Transverse colon (tissue), 3 donors: ENCODE results near the gene ANKRD2.

ENCODE experiments used
- EP300 ChIP-seq: sonication (generic); formaldehyde crosslinking; IDR thresholded peaks from one replicate; pipeline ENCODE4 v1.6.1; 2017; ENCODE audit warnings: antibody characterized with exemption, low read depth
- TF ChIP-seq, protein P1 (sequence below), 5 experiments: fragments of 200-600 bp in 3 of 5; fragments of 450-650 bp in 2 of 5; sonication (generic) in 3 of 5; IDR thresholded peaks; 1 replicate in 2 of 5; 2 replicates in 3 of 5; pipeline ENCODE4 v1.5.1; 2016 to 2017; ENCODE audit warnings: antibody characterized with exemption in 5 of 5, inconsistent platforms in 3 of 5, mild to moderate bottlenecking in 2 of 5, moderate library complexity in 1 of 5

- TF ChIP-seq EP300: no peak
- TF ChIP-seq, protein P1, sequence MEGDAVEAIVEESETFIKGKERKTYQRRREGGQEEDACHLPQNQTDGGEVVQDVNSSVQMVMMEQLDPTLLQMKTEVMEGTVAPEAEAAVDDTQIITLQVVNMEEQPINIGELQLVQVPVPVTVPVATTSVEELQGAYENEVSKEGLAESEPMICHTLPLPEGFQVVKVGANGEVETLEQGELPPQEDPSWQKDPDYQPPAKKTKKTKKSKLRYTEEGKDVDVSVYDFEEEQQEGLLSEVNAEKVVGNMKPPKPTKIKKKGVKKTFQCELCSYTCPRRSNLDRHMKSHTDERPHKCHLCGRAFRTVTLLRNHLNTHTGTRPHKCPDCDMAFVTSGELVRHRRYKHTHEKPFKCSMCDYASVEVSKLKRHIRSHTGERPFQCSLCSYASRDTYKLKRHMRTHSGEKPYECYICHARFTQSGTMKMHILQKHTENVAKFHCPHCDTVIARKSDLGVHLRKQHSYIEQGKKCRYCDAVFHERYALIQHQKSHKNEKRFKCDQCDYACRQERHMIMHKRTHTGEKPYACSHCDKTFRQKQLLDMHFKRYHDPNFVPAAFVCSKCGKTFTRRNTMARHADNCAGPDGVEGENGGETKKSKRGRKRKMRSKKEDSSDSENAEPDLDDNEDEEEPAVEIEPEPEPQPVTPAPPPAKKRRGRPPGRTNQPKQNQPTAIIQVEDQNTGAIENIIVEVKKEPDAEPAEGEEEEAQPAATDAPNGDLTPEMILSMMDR (IDR thresholded peaks at IDR 0.05): no peak
Observed at GRCh38 chr10:97570789-97571471, 1.6 kb upstream of the ANKRD2 start.
